ENCODE data around the gene EEFSEC. TPM values are rescaled to one million over a fixed set of nuclear protein-coding genes. Genes with fewer than 3 reads are reported as not detected.

EEFSEC gene
- total RNA-seq, 1 donor, result 5.1 TPM

GRCh38 chr3:128221328-128221727 lies 68.0 kb downstream of the EEFSEC start:
- Histone ChIP-seq H2AFZ (ENCODE audit: low read length) (no peak overlapping the region), H3K9me3 (ENCODE audit: low read depth, low read length) (peaks cover 5% of the 10 kb centered on the region), H3K4me1 (ENCODE audit: insufficient read depth, low read length) (peaks cover 2% of the 10 kb centered on the region), H3K4me2 (ENCODE audit: insufficient read depth, low read length) (no peak overlapping the region), H3K4me3 (ENCODE audit: insufficient read depth, low read length) (no peak overlapping the region), H3K27me3 (ENCODE audit: insufficient read depth, low read length) (no peaks in the 10 kb centered on the region), H3K27ac (ENCODE audit: low read depth, low read length) (no peak overlapping the region), H3K36me3 (ENCODE audit: insufficient read depth, low read length) (no peaks in the 10 kb centered on the region), H4K20me1 (ENCODE audit: insufficient read depth, low read length) (peaks cover 9% of the 10 kb centered on the region), H3K79me2 (ENCODE audit: insufficient read depth, low read length) (peaks cover 3% of the 10 kb centered on the region)
- no peak for TF ChIP-seq CTCF (IDR thresholded peaks at IDR 0.05; ENCODE audit: extremely low read depth, low read depth, low read length)
- no peak for DNase-seq (ENCODE audit: insufficient read length, low spot score, missing footprints)

GRCh38 chr3:128222796-128223385 lies 69.6 kb downstream of the EEFSEC start:
- no peak for DNase-seq (ENCODE audit: insufficient read length, low spot score, missing footprints)

GRCh38 chr3:128226186-128226725 lies 73.0 kb downstream of the EEFSEC start:
- DNase-seq (ENCODE audit: insufficient read length, low spot score, missing footprints), result no peak

More at GRCh38 chr3:128222796-128223385, 69.6 kb downstream of the EEFSEC start:
- Histone ChIP-seq H3K4me1 (ENCODE audit: insufficient read depth, low read length) (no peaks in the 10 kb centered on the region), H3K36me3 (ENCODE audit: insufficient read depth, low read length) (no peaks in the 10 kb centered on the region), H4K20me1 (ENCODE audit: insufficient read depth, low read length) (peaks cover 6% of the 10 kb centered on the region), H3K9me3 (ENCODE audit: low read depth, low read length) (peaks cover 5% of the 10 kb centered on the region), H2AFZ (ENCODE audit: low read length) (no peak overlapping the region), H3K79me2 (ENCODE audit: insufficient read depth, low read length) (no peaks in the 10 kb centered on the region), H3K27me3 (ENCODE audit: insufficient read depth, low read length) (no peaks in the 10 kb centered on the region), H3K4me3 (ENCODE audit: insufficient read depth, low read length) (no peak overlapping the region), H3K27ac (ENCODE audit: low read depth, low read length) (no peak overlapping the region), H3K4me2 (ENCODE audit: insufficient read depth, low read length) (no peak overlapping the region)
- TF ChIP-seq CTCF (IDR thresholded peaks at IDR 0.05; ENCODE audit: extremely low read depth, low read depth, low read length), result no peak

More at GRCh38 chr3:128226186-128226725, 73.0 kb downstream of the EEFSEC start:
- no peaks in the 10 kb centered on the region for H3K79me2 ChIP-seq (ENCODE audit: insufficient read depth, low read length)
- H3K4me1 ChIP-seq (ENCODE audit: insufficient read depth, low read length), result no peaks in the 10 kb centered on the region
- H3K27ac ChIP-seq (ENCODE audit: low read depth, low read length), result no peak overlapping the region
- no peak overlapping the region for H3K4me3 ChIP-seq (ENCODE audit: insufficient read depth, low read length)
- peaks cover 5% of the 10 kb centered on the region for H3K9me3 ChIP-seq (ENCODE audit: low read depth, low read length)
- H3K27me3 ChIP-seq (ENCODE audit: insufficient read depth, low read length), result no peaks in the 10 kb centered on the region
- no peaks in the 10 kb centered on the region for H3K36me3 ChIP-seq (ENCODE audit: insufficient read depth, low read length)
- H3K4me2 ChIP-seq (ENCODE audit: insufficient read depth, low read length), result no peak overlapping the region
- H2AFZ ChIP-seq (ENCODE audit: low read length), result no peak overlapping the region
- no peak for TF ChIP-seq CTCF (IDR thresholded peaks at IDR 0.05; ENCODE audit: extremely low read depth, low read depth, low read length)
- peaks cover 11% of the 10 kb centered on the region for H4K20me1 ChIP-seq (ENCODE audit: insufficient read depth, low read length)
